NB4 (cell line): ENCODE results near the gene DLG2.

Experiments used
- CTCF ChIP-seq: IDR thresholded peaks from one replicate; pipeline ENCODE4 v1.5.1; 2012; ENCODE audit warnings: low read depth, low read length
- MAX ChIP-seq: IDR thresholded peaks from 2 replicates; pipeline ENCODE4 v1.6.1; 2011; ENCODE audit warnings: low read depth, low read length
- POLR2A ChIP-seq: IDR thresholded peaks from 2 replicates; pipeline ENCODE4 v1.6.1; 2011; ENCODE audit warnings: mild to moderate bottlenecking; ENCODE audit not compliant: insufficient read length; ENCODE audit errors: extremely low read depth

GRCh38 chr11:85027346-85027745 is 599.8 kb downstream of the DLG2 start:
- no peak for TF ChIP-seq MAX
- TF ChIP-seq CTCF: no peak
- TF ChIP-seq POLR2A: no peak
